ENCODE data around the gene DENND1A.
"Not testable (repeated sequence)": the region's sequence is repeated elsewhere in the genome, so short reads cannot be mapped to it uniquely, and the experiment has no call there.

The DENND1A gene

GRCh38 chr9:123959787-123960186 lies 29.9 kb upstream of the DENND1A start:
- no peaks in the 10 kb centered on the region for H3K36me3 Mint-ChIP-seq (ENCODE audit: low read depth)
- H3K4me3 Mint-ChIP-seq: no peak overlapping the region
- intact Hi-C loops (cut with micrococcal nuclease): no loop called here
- H3K27me3 Mint-ChIP-seq: peaks cover 63% of the 10 kb centered on the region
- peaks cover 16% of the 10 kb centered on the region for H3K4me1 Mint-ChIP-seq (ENCODE audit: low read depth)
- no peak overlapping the region for H3K27ac Mint-ChIP-seq
- H3K9me3 Mint-ChIP-seq: no peaks in the 10 kb centered on the region

- H3K4me3 Mint-ChIP-seq: no peak overlapping the region
- H3K36me3 Mint-ChIP-seq (ENCODE audit: low read depth): no peaks in the 10 kb centered on the region
- H3K9me3 Mint-ChIP-seq: no peaks in the 10 kb centered on the region
- no peak overlapping the region for H3K27ac Mint-ChIP-seq
- intact Hi-C loops (cut with micrococcal nuclease): no loop called here
- peaks cover 49% of the 10 kb centered on the region for H3K27me3 Mint-ChIP-seq
- peaks cover 15% of the 10 kb centered on the region for H3K4me1 Mint-ChIP-seq (ENCODE audit: low read depth)
Observed at GRCh38 chr9:123957731-123958130, 27.8 kb upstream of the DENND1A start.

- Mint-ChIP-seq H3K27me3 (peaks cover 53% of the 10 kb centered on the region), H3K27ac (no peak overlapping the region), H3K36me3 (ENCODE audit: low read depth) (no peaks in the 10 kb centered on the region), H3K4me1 (ENCODE audit: low read depth) (peaks cover 15% of the 10 kb centered on the region), H3K4me3 (no peak overlapping the region), H3K9me3 (no peaks in the 10 kb centered on the region)
- intact Hi-C loops (cut with micrococcal nuclease): no loop called here
Observed at GRCh38 chr9:123957168-123957721, 27.3 kb upstream of the DENND1A start.

DNA sequence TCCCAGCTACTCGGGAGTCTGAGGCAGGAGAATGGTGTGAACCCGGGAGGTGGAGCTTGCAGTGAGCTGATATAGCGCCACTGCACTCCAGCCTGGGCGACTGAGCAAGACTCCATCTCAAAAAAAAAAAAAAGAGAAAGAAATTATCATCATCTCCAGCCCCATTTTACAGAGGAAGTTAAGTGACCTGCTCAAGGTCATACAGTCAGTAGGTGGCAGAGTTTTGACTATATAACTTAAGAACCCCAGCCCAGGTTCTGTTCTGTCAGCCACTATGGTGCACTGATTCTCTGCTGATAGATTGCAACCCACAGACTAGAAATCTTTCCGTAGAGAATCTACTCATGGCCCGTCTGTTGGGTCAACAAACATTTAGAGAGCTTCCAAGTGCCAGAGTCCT lies 25.7 kb upstream of the DENND1A start:
- Mint-ChIP-seq H3K27ac (no peak overlapping the region), H3K4me3 (no peak overlapping the region), H3K9me3 (no peaks in the 10 kb centered on the region), H3K36me3 (ENCODE audit: low read depth) (no peaks in the 10 kb centered on the region), H3K4me1 (ENCODE audit: low read depth) (peaks cover 15% of the 10 kb centered on the region), H3K27me3 (peaks cover 44% of the 10 kb centered on the region)
- intact Hi-C loops (cut with micrococcal nuclease): no loop called here

DNA sequence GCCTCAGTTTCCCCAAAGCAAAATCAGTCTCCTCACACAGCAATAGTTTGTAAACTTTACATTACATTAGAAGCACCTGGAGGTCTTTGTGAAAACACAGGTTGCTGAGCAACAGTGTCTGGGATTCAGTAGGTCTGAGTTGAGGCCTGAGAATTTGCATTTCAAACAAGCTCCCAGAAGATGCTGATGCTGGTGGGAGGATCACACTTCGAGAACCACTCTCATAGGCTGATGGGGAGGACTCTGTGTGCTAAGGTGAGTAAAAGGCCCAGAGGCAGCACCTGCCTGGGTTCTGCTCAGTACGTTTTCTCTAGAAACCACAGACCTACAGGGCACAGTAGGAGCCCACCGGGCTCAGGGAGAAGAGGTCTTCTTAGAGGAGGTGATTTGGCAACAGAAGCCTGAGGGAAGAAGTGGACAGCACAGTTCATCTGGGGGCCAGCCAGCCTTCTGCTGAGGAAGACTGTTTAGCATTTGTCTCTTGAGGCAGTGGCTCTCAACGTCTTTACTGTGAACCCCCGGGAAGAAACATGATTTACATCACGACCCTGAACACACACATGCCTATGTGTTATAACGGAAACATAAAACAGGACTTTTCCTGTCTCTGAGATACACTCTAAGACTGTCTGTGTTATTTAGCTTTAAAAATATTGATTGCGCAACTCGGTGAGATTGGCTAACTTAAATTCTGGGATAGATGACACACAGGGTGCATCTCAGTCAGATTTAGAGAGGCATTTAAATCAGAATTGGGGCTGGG lies 24.8 kb upstream of the DENND1A start:
- intact Hi-C loops (cut with micrococcal nuclease): no loop called here
- Mint-ChIP-seq H3K4me1 (ENCODE audit: low read depth) (peaks cover 15% of the 10 kb centered on the region), H3K27me3 (peaks cover 35% of the 10 kb centered on the region), H3K9me3 (no peaks in the 10 kb centered on the region), H3K4me3 (no peak overlapping the region), H3K27ac (no peak overlapping the region), H3K36me3 (ENCODE audit: low read depth) (no peaks in the 10 kb centered on the region)

DNA sequence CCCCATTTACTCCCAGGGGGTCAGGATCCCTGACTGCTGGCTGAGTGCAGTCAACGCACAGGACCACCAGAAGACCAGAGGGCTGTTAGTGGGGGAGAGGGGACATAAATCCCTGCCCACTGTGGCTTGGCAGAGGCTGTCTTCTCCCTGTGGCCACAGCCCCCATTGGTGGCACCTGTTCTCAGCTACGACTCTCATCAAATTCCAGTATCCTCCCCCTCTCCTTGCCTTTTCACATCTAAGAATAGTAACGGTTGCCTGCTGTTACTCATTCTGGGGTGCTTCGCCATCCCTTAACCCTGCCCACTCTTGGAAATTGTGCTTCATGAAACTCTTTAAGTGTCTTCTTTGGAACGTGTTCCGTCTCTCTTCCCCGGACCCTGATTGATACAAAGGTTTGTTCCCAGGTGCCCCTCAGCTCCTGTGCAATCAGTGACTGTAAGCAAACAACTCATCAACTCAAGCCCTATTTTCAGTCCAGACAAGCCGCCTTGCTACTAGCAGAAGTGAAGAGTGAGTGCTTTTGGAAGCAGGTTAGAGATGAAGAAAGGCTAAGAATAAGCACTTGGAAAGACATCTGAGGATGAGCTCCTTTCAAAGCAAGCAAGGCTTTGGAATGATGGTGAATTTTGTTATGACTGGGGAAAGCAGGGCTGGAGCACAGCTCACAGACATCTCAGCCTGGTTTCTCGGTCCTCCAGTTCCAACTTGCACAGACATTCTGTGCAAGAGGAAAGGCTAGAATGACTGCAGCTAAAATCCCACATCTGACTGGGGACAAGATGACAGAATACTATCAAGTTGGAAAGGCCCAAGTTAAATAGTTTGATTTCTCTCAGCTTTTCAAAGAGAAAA lies 22.9 kb upstream of the DENND1A start:
- H3K27me3 Mint-ChIP-seq: peaks cover 23% of the 10 kb centered on the region
- no peaks in the 10 kb centered on the region for H3K36me3 Mint-ChIP-seq (ENCODE audit: low read depth)
- no peaks in the 10 kb centered on the region for H3K9me3 Mint-ChIP-seq
- H3K4me1 Mint-ChIP-seq (ENCODE audit: low read depth): peaks cover 15% of the 10 kb centered on the region
- no peak overlapping the region for H3K27ac Mint-ChIP-seq
- intact Hi-C loops (cut with micrococcal nuclease): no loop called here
- H3K4me3 Mint-ChIP-seq: no peak overlapping the region

DNA sequence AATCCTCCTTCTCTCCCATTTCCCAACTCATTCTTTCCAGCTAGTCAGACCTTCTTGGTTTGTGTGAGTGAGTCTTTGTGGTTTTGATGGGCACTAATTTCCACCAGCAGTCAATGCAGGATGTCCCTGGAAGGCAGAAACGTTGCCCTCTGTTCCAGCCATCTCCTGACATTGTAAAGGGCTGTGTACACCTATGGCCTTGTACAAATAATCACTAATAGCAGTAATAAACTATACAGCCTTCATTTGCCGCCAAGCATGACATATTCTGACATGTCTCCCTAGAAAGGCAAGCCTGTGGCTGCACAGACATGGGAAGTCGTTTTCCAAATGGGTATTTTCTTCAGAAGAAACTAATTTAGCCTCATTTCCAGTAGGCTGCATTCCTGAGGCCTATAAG lies 18.4 kb upstream of the DENND1A start:
- Mint-ChIP-seq H3K9me3 (no peaks in the 10 kb centered on the region), H3K27ac (no peak overlapping the region), H3K4me1 (ENCODE audit: low read depth) (no peaks in the 10 kb centered on the region), H3K4me3 (no peak overlapping the region), H3K27me3 (peaks cover 15% of the 10 kb centered on the region), H3K36me3 (ENCODE audit: low read depth) (no peaks in the 10 kb centered on the region)
- intact Hi-C loops (cut with micrococcal nuclease): no loop called here

GRCh38 chr9:123947326-123947725 lies 17.4 kb upstream of the DENND1A start:
- H3K36me3 Mint-ChIP-seq (ENCODE audit: low read depth): no peaks in the 10 kb centered on the region
- no peaks in the 10 kb centered on the region for H3K4me1 Mint-ChIP-seq (ENCODE audit: low read depth)
- H3K9me3 Mint-ChIP-seq: no peaks in the 10 kb centered on the region
- peaks cover 9% of the 10 kb centered on the region for H3K27me3 Mint-ChIP-seq
- H3K4me3 Mint-ChIP-seq: no peak overlapping the region
- no peak overlapping the region for H3K27ac Mint-ChIP-seq
- intact Hi-C loops (cut with micrococcal nuclease): no loop called here

DNA sequence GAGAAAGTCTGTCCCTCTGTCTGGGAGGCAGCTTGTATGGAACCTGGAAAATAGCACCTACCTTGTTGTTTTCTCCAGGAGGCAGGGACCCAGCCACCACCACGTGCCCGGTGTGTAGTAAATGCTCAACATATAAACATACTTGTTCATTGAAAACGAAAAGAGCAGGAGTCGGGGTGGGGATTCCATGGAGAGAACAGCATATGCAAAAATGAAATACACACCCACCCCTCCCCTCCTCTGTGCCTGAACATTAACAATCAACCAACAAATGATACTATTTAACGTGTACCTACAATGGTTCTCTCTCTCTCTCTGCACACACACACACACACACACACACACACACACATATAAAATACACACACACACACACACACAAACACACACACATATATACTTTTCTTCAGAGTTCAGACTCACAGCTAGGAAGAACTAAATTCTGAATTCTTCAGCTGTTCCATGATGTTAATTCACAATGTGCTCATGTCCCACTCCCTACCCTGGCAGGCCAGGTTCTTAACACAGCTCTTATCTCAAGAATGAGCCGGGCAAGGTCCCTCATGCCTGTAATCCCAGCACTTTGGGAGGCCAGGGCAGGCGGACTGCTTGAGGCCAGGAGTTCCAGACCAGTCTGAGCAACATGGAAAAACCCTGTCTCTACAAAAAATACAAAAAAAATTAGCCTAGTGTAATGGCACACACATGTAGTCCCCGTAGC lies 16.3 kb upstream of the DENND1A start:
- Mint-ChIP-seq H3K27ac (no peak overlapping the region), H3K4me3 (no peak overlapping the region), H3K9me3 (no peaks in the 10 kb centered on the region), H3K27me3 (peaks cover 7% of the 10 kb centered on the region), H3K36me3 (ENCODE audit: low read depth) (no peaks in the 10 kb centered on the region), H3K4me1 (ENCODE audit: low read depth) (no peaks in the 10 kb centered on the region)
- intact Hi-C loops (cut with micrococcal nuclease): no loop called here

DNA sequence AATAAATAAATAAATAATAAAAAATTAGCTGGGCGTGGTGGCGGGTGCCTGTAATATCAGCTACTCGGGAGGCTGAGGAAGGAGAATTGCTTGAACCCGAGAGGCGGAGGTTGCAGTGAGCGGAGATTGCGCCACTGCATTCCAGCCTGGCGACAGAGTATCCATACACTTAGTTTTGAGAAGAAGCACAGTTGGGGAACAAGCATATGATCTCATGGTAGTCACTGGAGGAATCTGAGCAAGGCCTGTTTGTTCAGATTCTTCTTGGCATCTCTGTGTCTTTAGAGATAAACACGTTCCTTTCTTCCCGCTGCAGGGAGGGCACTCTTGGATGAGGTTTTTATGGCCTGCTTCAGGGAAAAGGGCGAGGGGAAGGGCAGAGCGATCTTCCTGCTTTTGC lies 15.6 kb upstream of the DENND1A start:
- no peaks in the 10 kb centered on the region for H3K9me3 Mint-ChIP-seq
- H3K4me1 Mint-ChIP-seq (ENCODE audit: low read depth): no peaks in the 10 kb centered on the region
- intact Hi-C loops (cut with micrococcal nuclease): no loop called here
- H3K36me3 Mint-ChIP-seq (ENCODE audit: low read depth): no peaks in the 10 kb centered on the region
- H3K4me3 Mint-ChIP-seq: no peak overlapping the region
- H3K27me3 Mint-ChIP-seq: peaks cover 6% of the 10 kb centered on the region
- no peak overlapping the region for H3K27ac Mint-ChIP-seq

- H3K36me3 Mint-ChIP-seq (ENCODE audit: low read depth); intact Hi-C loops (cut with micrococcal nuclease); H3K4me3 Mint-ChIP-seq; H3K27ac Mint-ChIP-seq; H3K9me3 Mint-ChIP-seq; H3K27me3 Mint-ChIP-seq; H3K4me1 Mint-ChIP-seq (ENCODE audit: low read depth): not testable (repeated sequence)
Observed at GRCh38 chr9:123944464-123944863, 14.5 kb upstream of the DENND1A start.

DNA sequence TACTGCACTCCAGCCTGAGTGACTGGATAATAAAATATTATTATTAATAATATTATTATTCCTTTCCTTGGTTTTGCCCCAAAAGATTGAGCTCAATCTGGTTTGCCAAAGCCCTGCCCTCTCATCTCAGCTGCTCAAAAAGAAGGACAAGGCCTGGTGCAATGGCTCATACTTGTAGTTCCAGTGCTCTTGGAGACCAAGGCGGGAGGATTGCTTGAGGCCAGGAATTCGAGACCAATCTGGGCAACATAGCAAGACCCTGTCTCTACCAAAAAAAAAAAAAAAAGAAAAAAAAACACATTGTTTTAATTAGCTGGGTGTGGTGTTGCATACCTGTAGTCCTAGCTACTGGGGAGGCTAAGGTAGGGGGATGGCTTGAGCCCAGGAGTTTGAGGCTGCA lies 13.7 kb upstream of the DENND1A start:
- H3K4me1 Mint-ChIP-seq (ENCODE audit: low read depth): no peaks in the 10 kb centered on the region
- no peak overlapping the region for H3K27ac Mint-ChIP-seq
- no peaks in the 10 kb centered on the region for H3K36me3 Mint-ChIP-seq (ENCODE audit: low read depth)
- peaks cover 6% of the 10 kb centered on the region for H3K27me3 Mint-ChIP-seq
- H3K4me3 Mint-ChIP-seq: no peak overlapping the region
- no peaks in the 10 kb centered on the region for H3K9me3 Mint-ChIP-seq
- intact Hi-C loops (cut with micrococcal nuclease): no loop called here

GRCh38 chr9:123942542-123942941 lies 12.6 kb upstream of the DENND1A start:
- Mint-ChIP-seq H3K4me3 (no peak overlapping the region), H3K27ac (no peak overlapping the region), H3K36me3 (ENCODE audit: low read depth) (no peaks in the 10 kb centered on the region), H3K27me3 (peaks cover 6% of the 10 kb centered on the region), H3K4me1 (ENCODE audit: low read depth) (no peaks in the 10 kb centered on the region), H3K9me3 (no peaks in the 10 kb centered on the region)
- intact Hi-C loops (cut with micrococcal nuclease): no loop called here

DNA sequence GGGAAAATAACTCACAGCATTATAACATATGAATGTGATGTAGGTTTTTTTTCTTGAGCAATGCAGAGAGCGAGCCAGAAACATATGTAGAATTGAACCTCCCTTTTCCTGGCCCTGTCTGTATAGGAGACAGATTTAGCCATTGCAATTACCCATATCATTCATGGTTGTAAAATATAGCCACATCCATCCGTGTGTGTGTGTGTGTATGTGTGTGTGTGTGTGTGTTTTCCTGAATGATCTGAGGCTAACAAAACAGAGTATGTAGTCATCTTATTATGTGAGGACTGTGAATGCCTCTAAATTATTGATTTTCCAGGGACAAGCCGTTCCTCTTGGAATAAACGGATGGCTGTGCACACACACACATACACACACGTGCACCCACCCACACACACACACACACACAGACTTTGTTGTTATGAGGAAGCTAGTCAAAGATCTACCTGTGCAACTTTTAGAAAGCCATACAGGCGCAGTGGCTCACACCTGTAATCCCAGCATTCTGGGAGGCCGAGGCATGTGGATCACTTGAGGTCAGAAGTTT lies 11.7 kb upstream of the DENND1A start:
- no peaks in the 10 kb centered on the region for H3K36me3 Mint-ChIP-seq (ENCODE audit: low read depth)
- intact Hi-C loops (cut with micrococcal nuclease): no loop called here
- no peak overlapping the region for H3K27ac Mint-ChIP-seq
- no peaks in the 10 kb centered on the region for H3K9me3 Mint-ChIP-seq
- H3K4me1 Mint-ChIP-seq (ENCODE audit: low read depth): no peaks in the 10 kb centered on the region
- H3K4me3 Mint-ChIP-seq: no peak overlapping the region
- peaks cover 6% of the 10 kb centered on the region for H3K27me3 Mint-ChIP-seq

Measured in dendritic cell treated with granulocyte-macrophage colony-stimulating factor and Interleukin-4, amounts not matched to agents 40 ng/mL and 50 ng/mL, for 4 days (primary cell).